Astrocyte of the spinal cord (primary cell): ENCODE data around the gene KPNA5.
"Not testable (repeated sequence)": the region's sequence is repeated elsewhere in the genome, so short reads cannot be mapped to it uniquely, and the experiment has no call there.

ENCODE experiments used
- DNase-seq: peaks from one replicate; pipeline ENCODE4 v3.0.0; 2011; ENCODE audit warnings: low read depth, low spot score
- H3K4me3 ChIP-seq: 2 replicates; pipeline ENCODE4 v1.5.1; 2011; ENCODE audit warnings: low read depth, mild to moderate bottlenecking, low read length, moderate library complexity
- in situ Hi-C: cut with HindIII; loops from 2 replicates; pipeline ENCODE4 v1.10.0; 2017; ENCODE audit warnings: low sequenced_read_pairs
- TF ChIP-seq, protein P1 (sequence below): IDR thresholded peaks from 2 replicates; pipeline ENCODE4 v1.5.1; 2012; ENCODE audit warnings: low read depth, mild to moderate bottlenecking, low read length, inconsistent platforms

Gene KPNA5

DNA sequence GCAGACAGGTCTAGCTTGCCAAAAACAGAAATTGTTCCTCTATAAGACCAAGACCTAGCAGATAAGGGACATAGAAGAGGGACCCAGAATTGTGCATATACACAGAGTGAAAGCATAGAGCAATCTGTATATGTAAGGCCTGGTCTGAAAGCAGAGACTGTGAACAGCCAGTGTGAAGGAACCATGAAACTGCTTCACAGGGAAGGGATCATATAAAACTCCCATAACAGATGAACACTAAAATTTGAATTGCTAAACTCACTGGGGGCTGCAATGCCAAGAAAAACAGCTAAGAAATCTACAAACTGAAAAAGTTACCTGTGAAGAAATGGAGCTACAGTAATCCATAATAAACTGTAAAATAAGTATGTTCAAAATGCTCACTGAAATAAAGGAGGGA is 19.4 kb upstream of the KPNA5 start:
- TF ChIP-seq, protein P1, sequence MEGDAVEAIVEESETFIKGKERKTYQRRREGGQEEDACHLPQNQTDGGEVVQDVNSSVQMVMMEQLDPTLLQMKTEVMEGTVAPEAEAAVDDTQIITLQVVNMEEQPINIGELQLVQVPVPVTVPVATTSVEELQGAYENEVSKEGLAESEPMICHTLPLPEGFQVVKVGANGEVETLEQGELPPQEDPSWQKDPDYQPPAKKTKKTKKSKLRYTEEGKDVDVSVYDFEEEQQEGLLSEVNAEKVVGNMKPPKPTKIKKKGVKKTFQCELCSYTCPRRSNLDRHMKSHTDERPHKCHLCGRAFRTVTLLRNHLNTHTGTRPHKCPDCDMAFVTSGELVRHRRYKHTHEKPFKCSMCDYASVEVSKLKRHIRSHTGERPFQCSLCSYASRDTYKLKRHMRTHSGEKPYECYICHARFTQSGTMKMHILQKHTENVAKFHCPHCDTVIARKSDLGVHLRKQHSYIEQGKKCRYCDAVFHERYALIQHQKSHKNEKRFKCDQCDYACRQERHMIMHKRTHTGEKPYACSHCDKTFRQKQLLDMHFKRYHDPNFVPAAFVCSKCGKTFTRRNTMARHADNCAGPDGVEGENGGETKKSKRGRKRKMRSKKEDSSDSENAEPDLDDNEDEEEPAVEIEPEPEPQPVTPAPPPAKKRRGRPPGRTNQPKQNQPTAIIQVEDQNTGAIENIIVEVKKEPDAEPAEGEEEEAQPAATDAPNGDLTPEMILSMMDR: no peak
- no peak for DNase-seq
- in situ Hi-C loops: no loop called here
- H3K4me3 ChIP-seq: no peak overlapping the region

DNA sequence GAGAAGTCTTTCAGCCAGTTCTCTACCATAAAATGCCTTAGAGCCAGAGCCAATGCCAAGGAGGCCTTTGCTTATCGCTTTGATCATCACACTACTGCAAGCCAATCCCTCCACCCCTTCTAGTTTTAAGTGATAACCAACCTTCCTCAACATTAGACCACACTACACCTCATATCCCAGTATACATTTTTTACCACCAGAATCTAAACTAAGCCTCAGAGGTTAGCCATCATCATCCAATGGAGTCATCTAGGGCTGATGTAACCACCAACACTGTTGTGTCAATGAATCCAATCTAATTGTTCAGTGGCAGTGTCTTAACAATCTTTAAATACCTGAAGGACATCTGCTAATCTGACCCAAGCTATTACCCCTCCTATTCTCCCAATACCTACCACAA is 18.8 kb upstream of the KPNA5 start:
- no peak overlapping the region for H3K4me3 ChIP-seq
- DNase-seq: no peak
- TF ChIP-seq, protein P1: no peak
- in situ Hi-C loops: no loop called here

DNA sequence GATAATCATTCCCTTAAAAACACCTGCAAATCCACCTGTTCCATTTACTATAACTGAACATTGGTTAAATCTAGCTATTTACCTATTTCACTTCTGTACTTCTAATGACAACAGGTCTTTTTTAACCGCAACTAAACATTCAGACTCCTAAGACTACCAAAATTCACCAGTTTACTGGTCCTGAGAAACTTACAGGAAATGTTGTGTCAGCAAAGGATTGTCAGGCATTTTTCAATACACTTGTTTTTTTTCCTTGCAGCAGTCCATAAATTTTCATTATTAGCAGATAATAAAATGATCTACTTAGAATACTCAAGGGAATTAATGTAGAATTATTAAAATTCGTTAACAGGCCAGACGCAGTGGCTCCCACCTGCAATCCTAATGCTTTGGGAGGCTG is 17.7 kb upstream of the KPNA5 start:
- H3K4me3 ChIP-seq: no peak overlapping the region
- no peak for DNase-seq
- in situ Hi-C loops: no loop called here
- TF ChIP-seq, protein P1: no peak

DNA sequence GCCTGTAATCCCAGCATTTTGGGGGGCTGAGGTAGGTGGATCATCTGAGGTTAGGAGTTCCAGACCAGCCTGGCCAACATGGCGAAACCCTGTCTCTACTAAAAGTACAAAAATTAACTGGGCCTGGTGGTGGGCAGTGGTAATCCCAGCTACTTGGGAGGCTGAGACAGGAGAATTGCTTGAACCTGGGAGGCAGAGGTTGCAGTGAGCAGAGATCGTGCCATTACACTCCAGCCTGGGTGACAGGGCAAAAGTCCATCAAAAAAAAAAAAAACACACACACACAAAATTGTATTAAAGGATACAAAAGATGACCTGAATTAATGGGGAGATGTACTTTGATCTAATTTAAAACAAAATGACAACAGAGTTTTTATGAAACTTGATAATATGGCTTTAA is 16.8 kb upstream of the KPNA5 start:
- in situ Hi-C loops, H3K4me3 ChIP-seq, DNase-seq: not testable (repeated sequence)

DNA sequence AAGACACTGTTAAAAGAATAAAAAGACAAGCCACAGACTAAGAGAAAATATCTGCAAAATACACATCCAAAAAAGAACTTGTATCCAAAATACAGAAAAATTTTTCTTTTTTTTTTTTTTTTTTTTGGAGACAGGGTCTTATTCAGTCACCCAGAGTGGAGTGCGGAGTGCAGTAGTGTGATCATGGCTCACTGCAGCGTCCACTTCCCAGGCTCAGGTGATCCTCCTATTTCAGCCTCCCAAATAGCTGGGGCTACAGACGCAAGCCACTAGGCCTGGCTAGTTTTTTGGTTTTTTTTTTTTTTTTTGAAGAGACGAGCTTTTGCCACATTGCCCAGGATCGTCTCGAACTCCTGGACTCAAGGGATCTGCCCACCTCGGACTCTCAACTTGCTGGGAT is 15.5 kb upstream of the KPNA5 start:
- TF ChIP-seq, protein P1: no peak
- no peak for DNase-seq
- in situ Hi-C loops: no loop called here
- H3K4me3 ChIP-seq: no peak overlapping the region

DNA sequence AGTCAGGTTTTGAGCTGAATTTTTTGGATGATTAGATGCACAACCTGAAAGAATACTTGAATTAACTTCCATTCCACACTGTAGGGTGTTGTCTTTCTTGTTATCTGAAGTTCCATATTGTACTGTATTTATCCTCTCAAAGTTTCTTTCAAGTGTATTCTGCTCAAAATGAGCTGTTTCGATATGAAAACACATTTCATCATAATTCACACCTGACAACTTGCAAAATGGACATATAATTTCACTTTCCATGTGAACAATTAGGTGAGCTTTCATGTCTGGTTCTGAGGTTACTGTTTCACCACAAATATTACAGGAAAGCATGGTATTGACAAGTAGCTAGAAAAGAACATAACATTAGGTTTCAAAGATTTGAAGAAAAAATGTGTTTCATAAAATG is 14.1 kb upstream of the KPNA5 start:
- no peak overlapping the region for H3K4me3 ChIP-seq
- in situ Hi-C loops: no loop called here
- TF ChIP-seq, protein P1: no peak
- no peak for DNase-seq

DNA sequence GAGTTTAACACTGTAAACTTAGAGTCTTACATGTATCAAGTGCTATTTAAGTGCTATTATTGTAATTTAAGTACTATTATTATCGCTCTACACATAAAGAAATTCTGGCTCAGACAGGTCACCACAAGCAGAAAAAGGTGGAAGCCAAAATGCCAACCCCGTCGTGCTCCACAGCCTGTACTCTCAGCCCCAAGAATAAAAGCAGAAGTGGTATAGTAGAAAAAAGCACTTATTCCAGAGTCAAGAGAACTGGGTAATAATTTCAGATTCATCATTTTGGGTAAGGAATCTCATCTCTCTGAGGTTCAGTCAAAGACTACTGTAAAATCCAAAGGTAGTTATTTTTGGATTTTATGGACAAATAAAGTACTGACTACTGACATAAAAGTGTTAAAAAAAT is 13.4 kb upstream of the KPNA5 start:
- no peak for DNase-seq
- peak overlapping the region; percentile 79 for H3K4me3 ChIP-seq
- in situ Hi-C loops: no loop called here
- TF ChIP-seq, protein P1: no peak
